D341Med (cell line): ENCODE results near the gene MYO7A.

Experiments used
- DNase-seq: peaks from one replicate; pipeline ENCODE4 v3.0.0; 2012; ENCODE audit warnings: low spot score

The MYO7A gene

DNA sequence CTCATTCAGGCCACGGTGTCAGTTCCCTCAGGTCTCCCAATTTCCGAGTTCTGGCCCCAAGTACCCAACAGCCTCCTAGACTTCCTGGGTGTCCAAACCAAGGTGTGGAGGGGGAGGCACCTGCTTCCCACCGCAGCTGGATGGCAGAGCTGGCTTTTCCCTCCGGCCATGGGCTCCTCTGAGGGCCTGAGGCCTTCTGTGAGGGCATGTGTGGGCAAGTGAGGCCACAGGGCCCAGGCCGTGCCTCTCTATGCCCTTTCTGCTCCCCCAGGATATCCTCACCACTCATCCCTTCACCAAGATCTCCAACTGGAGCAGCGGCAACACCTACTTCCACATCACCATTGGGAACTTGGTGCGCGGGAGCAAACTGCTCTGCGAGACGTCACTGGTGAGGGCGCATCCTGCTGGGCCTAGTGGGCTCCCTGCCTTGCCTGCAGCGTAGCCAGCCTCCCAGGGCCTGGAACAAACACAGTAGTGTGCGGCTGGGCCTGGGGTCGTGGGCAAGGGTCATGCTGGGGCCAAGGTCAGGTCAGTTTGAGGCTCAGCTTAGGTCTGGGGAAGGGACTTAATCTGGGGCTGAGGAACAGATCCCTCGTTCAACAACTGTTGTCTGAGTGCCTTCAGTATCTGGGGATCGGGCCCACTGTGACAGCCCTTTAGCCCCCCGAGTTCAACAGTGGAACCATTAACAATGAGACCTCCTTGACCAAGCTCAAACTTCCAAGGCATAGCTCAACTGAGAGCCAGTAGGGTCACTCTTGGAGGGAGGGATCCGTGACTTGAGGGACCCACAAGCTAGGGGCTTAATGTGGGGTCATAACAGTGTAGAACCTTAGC, 85.8 kb downstream of the MYO7A start:
- no peak for DNase-seq

DNA sequence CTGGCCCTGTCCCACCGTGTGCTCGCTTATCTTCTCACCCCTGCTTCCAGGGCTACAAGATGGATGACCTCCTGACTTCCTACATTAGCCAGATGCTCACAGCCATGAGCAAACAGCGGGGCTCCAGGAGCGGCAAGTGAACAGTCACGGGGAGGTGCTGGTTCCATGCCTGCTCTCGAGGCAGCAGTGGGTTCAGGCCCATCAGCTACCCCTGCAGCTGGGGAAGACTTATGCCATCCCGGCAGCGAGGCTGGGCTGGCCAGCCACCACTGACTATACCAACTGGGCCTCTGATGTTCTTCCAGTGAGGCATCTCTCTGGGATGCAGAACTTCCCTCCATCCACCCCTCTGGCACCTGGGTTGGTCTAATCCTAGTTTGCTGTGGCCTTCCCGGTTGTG, 86.5 kb downstream of the MYO7A start:
- peak; percentile 13 for DNase-seq

DNA sequence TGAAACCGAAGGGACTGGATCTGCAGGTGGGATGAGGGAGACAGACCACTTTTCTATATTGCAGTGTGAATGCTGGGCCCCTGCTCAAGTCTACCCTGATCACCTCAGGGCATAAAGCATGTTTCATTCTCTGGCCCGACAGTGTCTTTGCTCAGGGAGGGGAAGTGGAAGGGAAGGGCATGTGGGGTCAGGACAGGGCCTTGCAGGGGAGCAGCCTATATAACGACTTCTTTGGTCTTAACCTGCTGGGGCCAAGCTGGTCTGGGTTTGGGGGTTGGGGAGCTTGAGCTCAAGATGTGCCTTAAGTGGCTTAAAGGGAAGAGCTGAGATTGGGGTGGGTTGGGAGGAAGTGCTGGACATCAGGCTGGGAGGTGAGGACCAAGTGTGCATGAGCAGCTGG, 87.1 kb downstream of the MYO7A start:
- DNase-seq: no peak

DNA sequence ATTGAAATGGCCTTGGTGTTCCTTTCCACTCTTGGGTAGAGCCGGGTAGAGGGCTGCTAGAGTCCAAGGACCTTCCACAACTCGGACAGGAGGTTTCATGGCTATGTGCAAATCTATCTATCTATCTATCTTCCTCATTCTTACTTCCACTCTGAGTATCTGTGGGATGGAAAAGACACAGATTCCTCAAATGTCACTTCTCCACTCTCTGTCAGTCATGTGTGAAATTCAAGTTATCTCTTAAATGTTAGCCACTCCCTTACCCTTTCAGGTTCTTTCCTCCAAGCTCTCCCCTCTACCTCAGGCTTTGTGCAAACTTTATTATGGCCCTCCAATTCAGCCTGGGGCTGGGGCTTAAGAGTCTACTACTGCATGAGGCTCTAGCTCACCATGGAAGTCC, 89.1 kb downstream of the MYO7A start:
- DNase-seq: no peak

DNA sequence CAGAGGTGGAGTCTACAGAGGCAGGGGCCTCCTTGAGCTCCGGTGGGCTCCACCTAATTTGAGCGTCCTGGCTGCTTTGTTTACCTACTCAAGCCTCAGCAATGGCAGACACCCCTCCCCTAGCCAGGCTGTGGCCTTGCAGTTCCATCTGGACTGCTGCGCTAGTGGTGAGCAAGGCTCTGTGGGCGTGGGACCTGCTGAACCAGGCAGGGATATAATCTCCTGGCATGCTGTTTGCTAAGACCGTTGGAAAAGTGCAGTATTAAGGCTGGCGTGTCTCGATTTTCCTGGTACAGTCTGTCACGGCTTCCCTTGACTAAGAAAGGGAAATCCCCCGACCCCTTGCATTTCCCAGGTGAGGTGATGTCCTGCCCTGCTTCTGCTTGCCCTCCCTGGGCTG, 95.8 kb downstream of the MYO7A start:
- no peak for DNase-seq

DNA sequence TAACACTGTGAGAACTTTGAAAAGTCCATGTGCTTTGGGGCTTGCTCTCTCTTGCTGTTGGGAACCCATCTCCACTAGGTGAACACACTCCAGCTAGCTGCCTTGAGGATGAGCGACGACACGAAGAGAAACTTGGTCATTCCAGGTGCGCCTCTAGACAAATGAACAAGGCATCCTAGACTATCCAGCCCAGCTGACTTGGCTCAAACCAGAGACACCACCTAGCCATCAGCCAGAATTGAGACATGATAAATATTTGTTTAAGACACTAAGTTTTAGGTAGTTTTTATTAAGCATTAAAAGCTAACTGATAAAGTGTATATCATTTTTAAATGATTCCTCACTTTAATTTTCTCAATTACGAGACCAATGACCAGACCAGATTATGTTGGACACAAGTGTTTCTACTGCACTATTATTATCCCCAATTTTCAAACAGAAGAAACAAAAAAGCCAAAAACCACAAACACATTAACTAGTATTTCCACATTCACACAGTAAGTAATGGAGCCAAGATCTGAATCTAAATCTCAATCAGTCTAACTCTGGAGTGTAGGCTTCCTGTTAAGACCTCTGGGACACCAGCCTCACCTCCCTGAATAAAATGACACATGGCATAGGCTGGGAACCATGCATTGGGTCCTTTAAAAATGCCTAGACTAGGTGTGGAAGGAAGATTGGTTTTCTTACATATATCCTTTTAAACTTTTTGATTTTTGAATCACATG, 103.0 kb downstream of the MYO7A start:
- no peak for DNase-seq

DNA sequence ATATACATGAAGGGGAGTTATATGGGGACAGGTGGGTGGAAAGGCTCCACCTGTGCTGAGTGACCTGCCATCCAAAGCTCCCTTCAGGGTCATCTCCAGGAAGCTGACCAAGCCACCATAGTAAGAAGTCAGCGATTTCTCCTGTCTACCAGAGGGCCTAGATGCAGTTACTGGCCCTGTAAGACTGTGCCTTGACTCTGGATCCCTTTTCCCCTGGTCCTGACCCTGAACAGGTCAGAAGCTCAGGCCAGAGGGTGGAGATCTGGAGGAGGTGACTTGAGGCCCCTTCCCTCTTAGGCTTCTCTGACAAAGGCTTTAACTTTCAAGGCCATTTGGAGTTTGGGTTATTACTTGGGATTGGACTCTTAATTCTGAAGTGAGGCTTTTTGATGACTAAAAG, 103.8 kb downstream of the MYO7A start:
- DNase-seq: no peak

DNA sequence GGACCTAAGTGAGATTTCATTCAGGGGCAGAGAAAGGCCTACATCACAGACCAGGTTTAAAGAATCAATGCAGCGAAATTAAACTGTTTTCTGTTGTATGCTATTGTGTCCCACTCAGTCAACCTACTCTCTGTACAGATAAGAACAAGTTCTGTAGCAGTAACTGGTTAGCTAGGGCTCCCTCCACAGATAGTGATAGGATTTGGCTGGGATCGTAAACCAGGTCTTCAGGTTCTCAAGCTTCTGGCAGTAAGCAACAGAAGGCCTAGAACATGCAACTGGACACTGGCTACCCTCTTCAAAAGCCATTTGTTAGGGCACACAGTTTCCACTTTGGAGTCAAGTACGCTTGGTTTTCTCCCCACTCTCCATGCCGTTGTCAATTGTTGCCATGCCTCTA, 104.2 kb downstream of the MYO7A start:
- DNase-seq: no peak

DNA sequence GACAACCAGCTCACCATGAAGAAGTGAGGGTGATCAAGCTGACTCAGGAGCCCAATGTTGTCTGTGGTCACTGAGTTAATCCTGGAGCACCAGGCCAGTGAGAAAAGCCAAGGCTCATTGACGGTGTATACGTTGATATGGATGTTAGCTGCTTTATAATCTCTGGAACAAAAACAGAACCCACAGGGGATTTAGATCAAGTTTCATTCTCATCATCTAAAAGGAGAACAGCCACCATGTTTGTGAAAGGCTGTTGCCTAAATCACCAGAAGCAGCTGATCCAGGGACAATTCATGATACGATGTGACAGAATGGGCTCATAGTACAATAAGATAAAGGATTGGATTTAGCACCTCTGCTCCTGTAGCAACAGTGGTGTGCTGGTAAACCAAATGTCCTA, 105.0 kb downstream of the MYO7A start:
- no peak for DNase-seq

DNA sequence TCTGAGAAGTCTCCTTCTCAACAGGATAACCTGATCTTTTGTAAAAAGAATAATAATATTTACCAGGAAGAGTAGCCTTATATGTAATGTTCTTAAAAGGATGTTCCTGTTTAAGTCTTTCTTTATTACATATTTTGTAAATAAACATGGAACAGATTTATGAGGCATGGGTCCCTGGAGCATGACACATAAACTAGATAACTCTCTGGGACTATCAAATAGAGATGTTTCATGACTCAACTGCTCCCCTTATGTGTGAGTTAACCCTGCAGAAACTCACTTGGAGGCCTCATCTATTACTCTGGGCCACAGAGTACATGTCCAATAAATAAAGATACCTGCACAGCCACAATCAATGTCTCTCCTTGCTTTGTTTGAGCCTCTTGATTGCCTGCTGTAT, 108.9 kb downstream of the MYO7A start:
- no peak for DNase-seq

DNA sequence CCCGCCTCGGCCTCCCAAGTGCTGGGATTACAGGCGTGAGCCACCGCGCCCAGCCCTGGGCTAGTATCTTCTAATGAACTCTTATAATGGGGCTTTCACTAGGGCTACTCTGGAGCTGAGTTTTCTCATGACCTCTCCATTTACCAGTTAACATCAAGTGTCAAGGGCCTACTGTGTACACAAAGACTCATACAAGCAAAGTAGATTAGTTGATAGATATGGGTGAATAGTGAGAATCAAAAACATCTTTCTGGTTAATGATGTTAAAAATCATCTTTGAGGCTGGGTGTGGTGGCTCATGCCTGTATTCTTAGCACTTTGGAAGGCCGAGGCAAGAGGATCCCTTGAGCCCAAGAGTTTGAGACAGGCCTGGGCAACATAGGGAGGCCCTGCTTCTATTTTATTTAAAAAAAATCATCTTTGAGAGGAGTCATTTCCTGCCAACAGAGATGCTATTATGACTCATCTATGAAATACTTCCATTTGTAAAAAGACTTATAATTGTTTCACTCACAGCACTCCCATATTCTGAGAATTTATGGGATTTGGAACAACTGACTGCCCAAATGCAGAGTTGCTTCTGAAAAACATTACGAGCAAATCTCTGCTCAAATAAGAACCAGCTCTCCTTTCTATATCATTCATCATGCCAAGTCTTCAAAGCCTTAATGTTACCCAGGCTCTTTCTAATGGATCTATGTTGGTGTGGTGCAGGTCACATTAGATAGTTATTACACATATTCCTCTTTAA, 116.4 kb downstream of the MYO7A start:
- DNase-seq: no peak

DNA sequence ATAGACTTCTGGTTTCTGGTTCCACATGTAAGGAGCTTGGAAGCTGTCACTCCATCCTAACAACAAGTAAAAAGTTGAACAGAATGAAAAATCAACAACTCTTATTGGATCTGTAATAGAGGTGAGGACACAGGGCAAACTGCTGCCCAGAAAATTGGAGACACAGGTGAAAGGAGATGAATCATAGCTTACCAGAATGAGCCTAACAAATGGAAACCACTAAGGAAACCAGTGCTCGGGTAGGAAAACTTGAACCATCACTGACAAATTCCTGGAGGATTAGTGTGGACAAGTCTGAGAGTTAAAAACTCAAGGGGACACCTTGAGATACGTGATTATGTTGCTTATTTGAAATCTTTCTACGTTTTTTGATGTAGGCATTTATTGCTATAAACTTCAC, 121.4 kb downstream of the MYO7A start:
- DNase-seq: no peak

DNA sequence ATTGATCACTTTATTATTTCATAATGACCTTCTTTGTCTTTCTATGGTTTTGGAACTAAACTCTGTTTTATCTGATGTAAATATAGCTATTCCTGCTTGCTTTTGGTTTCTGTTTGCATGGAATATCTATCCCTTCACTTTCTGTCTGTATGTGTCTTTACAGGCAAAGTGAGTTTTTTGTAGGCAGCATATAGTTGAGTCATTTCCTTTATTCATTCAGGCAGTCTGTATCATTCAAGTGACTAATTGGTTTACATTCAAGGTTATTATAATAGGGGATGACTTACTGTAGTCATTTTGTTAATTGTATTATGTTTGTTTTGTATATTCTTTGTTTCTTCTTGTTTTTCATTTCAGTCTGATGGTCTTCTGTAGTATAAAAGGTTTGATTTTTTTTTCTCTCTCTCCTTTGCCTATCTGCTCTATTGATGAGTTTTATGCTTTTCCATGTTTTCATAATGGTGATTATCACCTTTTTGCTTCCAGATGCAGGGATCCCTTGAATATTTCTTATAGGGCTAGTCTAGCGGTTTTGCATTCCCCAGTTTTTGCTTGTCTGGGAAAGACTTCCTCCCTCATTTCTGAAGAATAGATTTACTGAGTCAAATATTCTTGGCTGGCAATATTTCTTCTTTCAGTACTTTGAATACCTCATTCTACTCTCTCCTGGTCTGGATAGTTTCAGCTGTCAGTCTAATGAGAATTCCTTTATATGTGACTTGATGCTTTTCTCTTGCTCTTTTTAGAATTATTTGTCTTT, 123.0 kb downstream of the MYO7A start:
- DNase-seq: no peak

DNA sequence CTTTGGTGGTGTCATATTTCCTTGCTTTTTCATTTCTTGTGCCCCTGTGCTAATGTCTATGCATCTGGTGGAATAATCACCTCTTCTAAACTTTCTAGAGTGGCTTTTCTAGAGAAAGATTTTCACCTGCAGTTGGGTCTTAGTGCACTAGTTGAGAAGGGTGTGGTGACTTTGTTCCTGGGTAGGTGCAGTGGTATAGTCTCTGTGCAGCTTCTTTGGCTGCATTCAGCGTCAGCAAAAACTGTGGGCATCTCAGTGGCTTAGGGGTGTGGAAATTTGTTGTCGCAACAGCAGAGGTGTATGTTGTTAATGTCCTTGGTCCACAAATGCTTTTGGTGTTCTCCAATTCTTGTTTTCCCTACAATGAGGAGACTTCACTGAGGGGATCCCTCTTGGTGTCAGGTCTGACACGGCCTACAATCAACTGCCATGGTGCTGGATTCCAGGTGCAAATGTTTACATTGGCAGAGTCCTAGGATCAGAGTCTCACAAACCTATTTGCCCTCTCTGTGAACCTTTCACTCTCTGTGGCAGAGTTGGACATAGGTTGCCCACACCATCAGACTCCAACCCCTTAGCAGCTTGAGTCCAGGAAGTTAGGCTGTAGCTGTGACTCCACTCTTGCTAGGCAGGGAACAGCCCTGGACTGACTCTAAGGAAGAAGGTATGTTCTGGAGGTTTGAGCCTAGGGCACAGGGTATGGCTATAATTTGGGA, 124.7 kb downstream of the MYO7A start:
- DNase-seq: no peak

DNA sequence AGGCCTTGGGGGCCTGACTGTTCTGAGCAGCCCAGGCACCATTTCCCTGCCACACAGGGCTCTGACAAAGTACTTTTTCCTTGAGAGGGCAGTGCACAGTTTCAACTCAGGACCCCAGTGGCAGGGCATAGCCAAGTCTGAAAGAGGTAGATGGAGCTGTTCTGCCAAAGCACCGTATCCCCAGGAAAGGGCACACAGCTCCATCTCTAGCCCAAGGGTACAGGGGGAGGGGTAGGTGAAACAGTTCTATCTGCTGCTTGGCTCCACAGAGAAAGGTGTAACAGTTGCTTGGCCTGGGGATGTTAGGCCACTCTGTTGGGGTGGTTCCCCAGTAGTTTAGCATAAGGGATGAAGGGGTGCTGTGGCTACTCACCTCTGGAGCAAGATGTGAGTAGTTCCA, 125.6 kb downstream of the MYO7A start:
- no peak for DNase-seq

DNA sequence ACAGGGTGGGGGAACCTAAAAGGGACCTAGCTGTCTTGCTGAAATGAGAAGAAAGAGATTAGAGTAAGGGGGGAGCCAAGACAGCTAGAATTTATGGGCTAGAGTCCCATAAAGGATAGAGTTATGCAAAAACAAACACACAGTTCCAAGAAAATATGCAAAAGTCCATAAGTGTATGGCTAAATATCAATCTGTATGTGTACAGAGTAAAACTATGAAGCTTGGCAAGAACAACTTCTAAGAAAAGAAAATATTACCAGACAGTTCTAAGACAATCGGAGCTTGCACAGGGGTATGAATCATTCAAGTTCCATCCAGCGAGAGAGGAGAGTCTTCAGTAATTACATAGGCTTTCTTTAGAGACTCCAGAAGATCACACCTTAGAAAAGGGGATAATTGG, 131.6 kb downstream of the MYO7A start:
- DNase-seq: no peak

DNA sequence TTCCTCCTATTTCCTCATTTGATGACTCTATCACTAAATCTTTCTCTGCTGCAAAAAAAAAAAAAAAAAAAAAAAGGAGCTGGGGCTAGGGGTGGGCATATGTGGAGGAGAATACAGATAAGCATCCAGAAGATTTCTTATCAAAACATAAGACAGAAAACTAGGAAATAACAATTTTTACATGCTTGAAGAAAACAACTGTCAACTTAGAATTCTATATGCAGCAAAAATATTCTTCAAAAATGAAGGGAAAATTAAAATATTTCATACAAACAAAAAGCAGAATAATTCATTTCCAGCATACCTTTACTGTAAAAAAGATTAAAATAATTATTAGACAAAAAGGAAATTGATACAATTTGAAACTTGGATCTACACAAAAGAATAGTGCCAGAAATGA, 134.8 kb downstream of the MYO7A start:
- DNase-seq: no peak
